CMK (cell line): ENCODE measurements around the gene PROS1.
"Not testable (repeated sequence)": the region's sequence is repeated elsewhere in the genome, so short reads cannot be mapped to it uniquely, and the experiment has no call there.

Experiments used
- DNase-seq: peaks from one replicate; pipeline ENCODE4 v3.0.0-alpha.2; 2010; ENCODE audit warnings: low read depth

The PROS1 gene

DNA sequence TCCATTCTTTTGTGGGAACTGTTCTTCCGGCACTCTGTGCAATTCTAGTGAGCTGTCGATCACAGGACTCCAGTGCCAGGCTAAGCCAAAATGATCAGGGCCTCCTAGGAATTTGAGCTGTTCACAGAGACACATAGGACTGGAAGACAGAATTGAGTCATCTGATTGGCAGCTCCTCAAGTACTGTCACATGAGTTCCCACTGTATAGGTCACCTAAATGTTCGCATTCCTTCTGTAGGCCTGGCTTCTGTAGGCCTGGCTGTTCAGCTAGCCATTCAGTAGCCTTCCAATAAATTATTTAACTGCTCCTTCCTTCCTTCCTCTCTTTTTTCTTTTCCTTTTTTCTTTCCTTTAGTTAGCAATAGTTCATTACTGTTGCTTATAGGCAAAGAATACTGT lies 4.3 kb downstream of the PROS1 start:
- DNase-seq = no peak

DNA sequence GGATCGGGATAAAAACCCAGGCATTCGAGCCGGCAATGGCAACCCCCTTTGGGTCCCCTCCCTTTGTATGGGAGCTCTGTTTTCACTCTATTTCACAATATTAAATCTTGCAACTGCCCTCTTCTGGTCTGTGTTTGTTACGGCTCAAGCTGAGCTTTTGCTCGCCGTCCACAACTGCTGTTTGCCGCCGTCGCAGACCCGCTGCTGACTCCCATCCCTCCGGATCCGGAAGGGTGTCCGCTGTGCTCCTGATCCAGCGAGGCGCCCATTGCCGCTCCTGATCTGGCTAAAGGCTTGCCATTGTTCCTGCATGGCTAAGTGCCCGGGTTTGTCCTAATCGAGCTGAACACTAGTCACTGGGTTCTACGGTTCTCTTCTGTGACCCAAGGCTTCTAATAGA lies 8.6 kb downstream of the PROS1 start:
- not testable (repeated sequence) for DNase-seq

GRCh38 chr3:93962798-93963197 lies 10.9 kb downstream of the PROS1 start:
- no peak for DNase-seq

GRCh38 chr3:93961489-93961888 lies 12.2 kb downstream of the PROS1 start:
- DNase-seq = no peak

- DNase-seq = no peak
These were observed 12.7 kb downstream of the PROS1 start for GRCh38 chr3:93961026-93961425.

GRCh38 chr3:93949958-93950357 lies 23.7 kb downstream of the PROS1 start:
- not testable (repeated sequence) for DNase-seq

GRCh38 chr3:93937485-93937884 lies 36.2 kb downstream of the PROS1 start:
- DNase-seq = not testable (repeated sequence)

GRCh38 chr3:93936549-93936948 lies 37.1 kb downstream of the PROS1 start:
- no peak for DNase-seq

DNA sequence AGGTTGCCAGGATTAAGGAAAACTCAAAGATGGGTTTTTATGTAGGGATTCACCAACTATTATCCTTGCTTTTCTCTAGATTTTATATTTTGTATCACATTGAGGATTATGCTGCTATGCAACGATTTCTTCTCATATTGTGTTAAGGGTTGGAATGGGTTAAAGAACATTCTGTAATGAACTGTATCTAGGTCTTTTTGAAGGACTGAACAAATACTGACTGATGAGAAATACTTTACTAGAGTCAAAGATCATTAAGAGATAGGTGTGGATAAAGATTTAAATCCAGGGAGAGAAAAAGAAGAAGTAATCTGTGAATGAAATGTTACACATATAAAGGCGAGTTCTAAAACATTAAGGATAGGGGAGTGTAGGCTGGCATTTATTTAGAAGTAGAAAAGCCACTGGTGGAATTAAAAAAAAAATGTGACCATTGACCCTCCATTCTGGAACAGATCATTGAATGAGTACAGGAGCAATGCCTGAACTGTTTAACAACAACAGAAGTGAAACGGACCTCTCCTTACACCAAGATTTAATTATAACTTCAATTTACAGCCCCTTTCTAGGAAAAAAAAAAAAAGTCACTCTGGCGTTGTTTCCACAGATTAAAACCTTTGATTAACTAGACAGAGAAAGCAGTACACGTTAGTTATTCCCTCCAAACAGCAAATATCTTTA lies 39.2 kb downstream of the PROS1 start:
- no peak for DNase-seq

- DNase-seq = no peak
These were observed 42.0 kb downstream of the PROS1 start for GRCh38 chr3:93931597-93932229.

DNA sequence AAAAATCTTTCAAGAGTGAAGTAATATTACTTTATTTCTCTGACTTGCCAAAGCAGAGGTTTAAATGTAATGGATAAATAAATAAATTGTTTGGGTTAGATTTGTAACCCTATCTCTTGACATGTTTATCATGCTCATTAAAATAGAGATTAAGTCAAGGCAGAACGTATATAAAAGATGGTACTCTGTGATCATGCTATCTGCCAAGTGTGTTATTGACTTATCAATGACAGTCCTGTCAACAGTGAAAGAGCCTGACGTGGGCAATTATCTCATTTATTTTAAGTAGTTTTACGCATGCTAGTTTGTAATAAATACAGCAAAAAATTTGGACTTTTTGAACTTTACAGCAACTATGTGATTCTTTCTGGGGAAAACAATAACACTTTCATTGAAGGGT lies 43.7 kb downstream of the PROS1 start:
- no peak for DNase-seq

- no peak for DNase-seq
These were observed 46.9 kb downstream of the PROS1 start for GRCh38 chr3:93926789-93927188.

- no peak for DNase-seq
These were observed 49.2 kb downstream of the PROS1 start for GRCh38 chr3:93924491-93924890.

- DNase-seq = no peak
These were observed 50.7 kb downstream of the PROS1 start for GRCh38 chr3:93923006-93923405.

DNA sequence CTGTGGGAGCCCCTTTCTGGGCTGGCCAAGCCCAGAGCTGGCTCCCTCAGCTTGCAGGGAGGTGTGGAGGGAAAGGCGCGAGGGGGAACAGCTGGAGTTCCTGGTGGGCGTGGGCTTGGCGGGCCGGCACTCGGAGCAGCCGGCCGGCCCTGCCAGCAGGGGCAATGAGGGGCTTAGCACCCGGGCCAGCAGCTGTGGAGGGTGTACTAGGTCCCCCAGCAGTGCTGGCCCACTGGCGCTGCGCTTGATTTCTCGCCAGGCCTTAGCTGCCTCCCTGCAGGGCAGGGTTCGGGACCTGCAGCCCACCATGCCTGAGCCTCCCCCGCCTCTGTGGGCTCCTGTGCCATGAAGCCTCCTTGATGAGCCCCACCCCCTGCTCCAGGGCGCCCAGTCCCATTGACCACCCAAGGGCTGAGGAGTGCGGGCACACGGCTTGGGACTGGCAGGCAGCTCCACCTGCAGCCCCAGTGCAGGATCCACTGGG lies 56.1 kb downstream of the PROS1 start:
- not testable (repeated sequence) for DNase-seq

DNA sequence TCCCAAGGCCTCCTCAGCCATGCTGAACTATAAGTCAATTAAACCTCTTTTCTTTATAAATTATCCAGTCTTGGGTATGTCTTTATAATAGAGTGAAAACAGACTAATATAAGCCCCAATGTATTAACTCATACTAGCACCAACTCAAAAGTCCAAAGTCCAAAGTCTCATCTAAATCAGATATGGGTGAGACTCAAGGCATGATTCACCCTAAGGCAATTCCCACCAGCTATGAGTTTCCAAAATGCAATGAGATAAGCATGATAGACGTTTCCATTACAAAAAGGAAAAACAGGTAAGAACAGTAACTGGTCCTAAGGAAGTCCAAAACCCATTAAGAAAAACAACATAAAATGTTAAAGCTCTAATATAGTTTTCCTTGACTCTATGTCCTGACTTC lies 60.1 kb downstream of the PROS1 start:
- not testable (repeated sequence) for DNase-seq

DNA sequence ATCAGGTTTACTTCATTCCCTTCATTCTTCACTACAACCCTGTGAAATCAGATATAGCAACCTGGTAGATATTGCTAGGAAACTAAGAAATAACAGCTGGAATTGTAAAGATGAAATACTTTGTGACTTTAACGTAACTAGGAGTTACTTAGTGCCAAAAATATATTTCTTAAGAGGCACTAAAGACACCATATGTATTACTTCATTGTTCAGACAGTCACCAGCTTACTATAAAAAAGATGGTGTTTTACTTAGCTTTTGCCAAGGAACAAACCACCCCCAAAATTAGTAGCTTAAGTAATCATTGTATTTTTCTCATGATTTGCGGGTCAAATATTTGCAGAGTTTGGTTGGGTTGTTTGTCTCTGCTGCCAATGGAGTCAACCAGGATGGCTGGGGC lies 62.5 kb downstream of the PROS1 start:
- DNase-seq = no peak

- DNase-seq = no peak
These were observed 63.6 kb downstream of the PROS1 start for GRCh38 chr3:93910097-93910496.

- no peak for DNase-seq
These were observed 66.6 kb downstream of the PROS1 start for GRCh38 chr3:93907132-93907531.

- no peak for DNase-seq
These were observed 67.5 kb downstream of the PROS1 start for GRCh38 chr3:93906245-93906644.

DNA sequence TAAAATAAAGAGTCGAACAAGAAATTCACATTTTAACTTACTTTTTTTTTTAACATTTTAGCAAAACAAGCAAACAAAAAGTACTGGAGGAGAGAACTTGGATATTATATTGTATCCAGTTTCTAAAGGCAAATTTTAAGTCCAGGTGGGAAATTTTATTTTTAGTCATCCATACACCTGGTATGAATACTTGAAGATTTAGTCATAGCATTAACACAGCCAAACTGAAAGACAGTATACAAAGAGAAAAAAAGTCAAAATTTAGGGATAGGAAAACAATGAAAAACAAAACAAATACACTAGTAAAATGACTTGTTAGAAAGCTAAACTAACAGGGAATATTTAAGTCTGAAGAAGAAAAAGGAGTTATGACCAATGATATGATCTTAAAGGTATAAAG lies 69.1 kb downstream of the PROS1 start:
- no peak for DNase-seq

DNA sequence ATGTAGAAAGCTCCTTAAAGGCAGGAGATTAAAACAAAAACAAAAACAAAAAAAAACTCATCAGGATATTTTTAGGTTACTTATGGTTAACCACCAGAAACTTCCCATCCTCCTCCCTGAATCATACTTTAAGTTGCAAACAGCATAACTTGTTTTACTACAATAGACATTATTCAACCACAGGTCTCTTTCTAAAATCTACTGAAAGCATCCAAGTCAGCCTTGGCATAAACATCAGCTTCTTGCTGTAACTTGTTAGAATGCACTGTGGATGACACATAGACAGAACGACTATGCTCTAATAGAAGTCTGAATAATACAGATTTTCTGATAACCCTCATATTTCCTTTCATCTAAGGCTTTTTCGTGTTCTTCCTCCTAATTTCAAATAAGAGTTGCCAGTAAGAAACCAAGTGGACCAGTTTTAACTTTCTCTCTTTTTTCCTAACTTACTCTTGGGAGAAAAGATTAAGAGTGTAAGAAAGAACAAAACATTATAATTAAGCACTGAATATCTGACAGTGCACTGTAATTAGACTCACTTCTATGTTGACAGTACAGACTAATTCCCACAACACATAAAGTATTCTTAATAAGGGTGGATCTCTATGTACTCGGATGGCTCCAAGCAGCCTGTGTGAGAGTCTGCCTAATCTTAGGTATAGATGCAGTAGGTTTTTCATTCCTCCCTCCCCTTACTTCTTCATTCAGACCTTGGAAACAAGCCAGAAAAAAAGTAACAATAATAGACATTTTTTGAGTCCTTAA lies 95.3 kb downstream of the PROS1 start:
- not testable (repeated sequence) for DNase-seq

GRCh38 chr3:93877427-93877826 lies 96.3 kb downstream of the PROS1 start:
- not testable (repeated sequence) for DNase-seq
